Type B pancreatic cell (in vitro differentiated cells): ENCODE measurements around the gene LSM14A. TPM values are rescaled to one million over a fixed set of nuclear protein-coding genes. Genes with fewer than 3 reads are reported as not detected.

Experiments used
- DNase-seq: peaks from one replicate; pipeline ENCODE4 v3.0.0; 2021; ENCODE audit warnings: mixed read lengths; ENCODE audit not compliant: unreplicated experiment; ENCODE audit errors: extremely low spot score
- H3K27ac Mint-ChIP-seq: 2 replicates; pipeline ENCODE4 v1.8.0; 2021; ENCODE audit warnings: mild to moderate bottlenecking, mixed read lengths
- H3K27me3 Mint-ChIP-seq: 2 replicates; pipeline ENCODE4 v1.8.0; 2021; ENCODE audit warnings: mixed read lengths
- H3K36me3 Mint-ChIP-seq: 2 replicates; pipeline ENCODE4 v1.8.0; 2021; ENCODE audit warnings: mixed read lengths
- H3K4me1 Mint-ChIP-seq: one replicate; pipeline ENCODE4 v1.8.0; 2021; ENCODE audit warnings: mixed read lengths; ENCODE audit not compliant: unreplicated experiment
- H3K4me3 Mint-ChIP-seq: 2 replicates; pipeline ENCODE4 v1.8.0; 2021; ENCODE audit warnings: mild to moderate bottlenecking, mixed read lengths
- H3K9me3 Mint-ChIP-seq: 2 replicates; pipeline ENCODE4 v1.8.0; 2021; ENCODE audit warnings: mixed read lengths
- total RNA-seq: library from RNA; stranded (reverse); gene quantifications from 2 replicates; pipeline ENCODE4 v1.2.1, GENCODE V29; 2021; ENCODE audit warnings: low replicate concordance
- TF ChIP-seq, protein P1 (sequence below): fragments of 200-600 bp; sonication (generic); conservative IDR thresholded peaks from 2 replicates; pipeline ENCODE4 v1.5.0; 2021; ENCODE audit warnings: antibody characterized with exemption, mild to moderate bottlenecking

The LSM14A gene
- total RNA-seq, 1 donor from 2014 or later: 112 TPM

GRCh38 chr19:34254698-34255432 lies 82.6 kb downstream of the LSM14A start:
- Mint-ChIP-seq H3K27ac (peak overlapping the region; percentile 87), H3K4me3 (peak overlapping the region; percentile 87), H3K36me3 (peaks cover 6% of the 10 kb centered on the region), H3K4me1 (peaks cover 17% of the 10 kb centered on the region), H3K27me3 (peaks cover 3% of the 10 kb centered on the region), H3K9me3 (peaks cover 4% of the 10 kb centered on the region)
- TF ChIP-seq, protein P1, sequence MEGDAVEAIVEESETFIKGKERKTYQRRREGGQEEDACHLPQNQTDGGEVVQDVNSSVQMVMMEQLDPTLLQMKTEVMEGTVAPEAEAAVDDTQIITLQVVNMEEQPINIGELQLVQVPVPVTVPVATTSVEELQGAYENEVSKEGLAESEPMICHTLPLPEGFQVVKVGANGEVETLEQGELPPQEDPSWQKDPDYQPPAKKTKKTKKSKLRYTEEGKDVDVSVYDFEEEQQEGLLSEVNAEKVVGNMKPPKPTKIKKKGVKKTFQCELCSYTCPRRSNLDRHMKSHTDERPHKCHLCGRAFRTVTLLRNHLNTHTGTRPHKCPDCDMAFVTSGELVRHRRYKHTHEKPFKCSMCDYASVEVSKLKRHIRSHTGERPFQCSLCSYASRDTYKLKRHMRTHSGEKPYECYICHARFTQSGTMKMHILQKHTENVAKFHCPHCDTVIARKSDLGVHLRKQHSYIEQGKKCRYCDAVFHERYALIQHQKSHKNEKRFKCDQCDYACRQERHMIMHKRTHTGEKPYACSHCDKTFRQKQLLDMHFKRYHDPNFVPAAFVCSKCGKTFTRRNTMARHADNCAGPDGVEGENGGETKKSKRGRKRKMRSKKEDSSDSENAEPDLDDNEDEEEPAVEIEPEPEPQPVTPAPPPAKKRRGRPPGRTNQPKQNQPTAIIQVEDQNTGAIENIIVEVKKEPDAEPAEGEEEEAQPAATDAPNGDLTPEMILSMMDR: no peak
- peak; percentile 73 for DNase-seq

GRCh38 chr19:34255546-34255945 lies 83.2 kb downstream of the LSM14A start:
- Mint-ChIP-seq H3K4me1 (peaks cover 20% of the 10 kb centered on the region), H3K9me3 (peaks cover 4% of the 10 kb centered on the region), H3K36me3 (peaks cover 6% of the 10 kb centered on the region), H3K27ac (peak overlapping the region; percentile 87), H3K27me3 (peaks cover 3% of the 10 kb centered on the region), H3K4me3 (peak overlapping the region; percentile 87)
- TF ChIP-seq, protein P1: no peak
- no peak for DNase-seq

GRCh38 chr19:34256835-34257558 lies 84.7 kb downstream of the LSM14A start:
- H3K36me3 Mint-ChIP-seq: peaks cover 6% of the 10 kb centered on the region
- peak overlapping the region; percentile 79 for H3K27ac Mint-ChIP-seq
- TF ChIP-seq, protein P1: no peak
- H3K4me1 Mint-ChIP-seq: peaks cover 32% of the 10 kb centered on the region
- H3K4me3 Mint-ChIP-seq: peak overlapping the region; percentile 73
- DNase-seq: no peak
- peaks cover 4% of the 10 kb centered on the region for H3K9me3 Mint-ChIP-seq
- H3K27me3 Mint-ChIP-seq: peaks cover 3% of the 10 kb centered on the region

- Mint-ChIP-seq H3K27me3 (peaks cover 3% of the 10 kb centered on the region), H3K4me1 (peaks cover 32% of the 10 kb centered on the region), H3K27ac (peak overlapping the region; percentile 79), H3K9me3 (peaks cover 4% of the 10 kb centered on the region), H3K4me3 (peak overlapping the region; percentile 73), H3K36me3 (peaks cover 6% of the 10 kb centered on the region)
- DNase-seq: no peak
- TF ChIP-seq, protein P1: no peak
These were observed 85.2 kb downstream of the LSM14A start for GRCh38 chr19:34257559-34257924.

DNA sequence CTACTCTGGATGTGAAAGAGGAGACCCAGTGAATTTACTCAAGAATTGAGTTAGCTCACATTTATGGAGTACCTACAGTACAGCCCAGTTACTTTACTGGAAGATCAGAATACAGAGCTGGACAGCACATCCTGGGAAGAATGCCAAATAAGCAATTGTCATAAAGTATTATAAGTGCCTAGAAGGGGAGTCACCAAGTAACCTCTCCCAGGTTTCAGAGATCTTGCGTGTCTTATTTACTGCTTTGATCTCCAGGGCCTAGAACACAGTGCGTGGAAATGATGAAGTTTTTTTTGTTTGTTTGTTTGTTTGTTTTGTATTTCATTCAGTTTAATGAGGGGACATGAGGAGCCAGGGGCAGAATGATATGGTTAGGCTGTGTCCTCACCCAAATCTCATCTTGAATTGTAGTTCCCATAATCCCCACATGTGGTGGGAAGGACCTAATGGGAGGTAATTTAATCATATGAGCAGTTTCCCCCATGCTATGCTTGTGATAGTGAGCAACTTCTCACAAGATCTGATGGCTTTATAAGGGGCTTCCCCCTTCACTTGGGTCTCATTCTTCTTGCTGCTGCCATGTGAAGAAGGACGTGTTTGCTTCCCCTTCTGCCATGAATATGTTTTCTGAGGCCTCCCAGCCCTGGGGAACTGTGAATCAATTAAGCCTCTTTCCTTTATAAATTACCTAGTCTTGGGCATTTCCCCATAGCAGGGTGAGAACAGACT lies 87.2 kb downstream of the LSM14A start:
- Mint-ChIP-seq H3K4me3 (no peak overlapping the region), H3K4me1 (peaks cover 32% of the 10 kb centered on the region), H3K27me3 (no peaks in the 10 kb centered on the region), H3K9me3 (no peaks in the 10 kb centered on the region), H3K27ac (peak overlapping the region; percentile 27), H3K36me3 (peaks cover 6% of the 10 kb centered on the region)
- DNase-seq: no peak
- TF ChIP-seq, protein P1: no peak
